T-helper 2 cell treated with Interferon-gamma antibody and Interleukin-4, amounts not matched to agents 100 ng/mL and 5 ng/mL, for 36 hours (primary cell): ENCODE measurements around the gene CPNE7. TPM values are rescaled to one million over a fixed set of nuclear protein-coding genes. Genes with fewer than 3 reads are reported as not detected.

Experiments used
- total RNA-seq: library from RNA; stranded (reverse); gene quantifications from 2 replicates; pipeline ENCODE4 v1.2.3, GENCODE V29; 2022

Gene CPNE7
- total RNA-seq, 1 donor from 2014 or later: 3.8 TPM

Other genes with a start within 250 kb of the CPNE7 start
- 154 and 155 TPM in 2 replicates for gene ANKRD11, start 85.2 kb upstream of the CPNE7 start, total RNA-seq
- gene SPG7, start 67.4 kb upstream of the CPNE7 start, total RNA-seq: 115 and 116 TPM in 2 replicates
- 2,174 and 2,182 TPM in 2 replicates for gene RPL13, start 15.1 kb upstream of the CPNE7 start, total RNA-seq
- gene DPEP1, start 37.9 kb downstream of the CPNE7 start, total RNA-seq: not detected in 2 replicates
- 98.8 and 101 TPM in 2 replicates for gene CHMP1A, start 82.0 kb downstream of the CPNE7 start, total RNA-seq
- 16.6 and 19.5 TPM in 2 replicates for gene SPATA33, start 82.1 kb downstream of the CPNE7 start, total RNA-seq
- 91.5 and 96.3 TPM in 2 replicates for gene CDK10, start 110.9 kb downstream of the CPNE7 start, total RNA-seq
- gene SPATA2L, start 125.9 kb downstream of the CPNE7 start, total RNA-seq: 6.0 and 6.7 TPM in 2 replicates
- gene VPS9D1, start 145.1 kb downstream of the CPNE7 start, total RNA-seq: 11.9 and 13.0 TPM in 2 replicates
- 75.6 and 79.0 TPM in 2 replicates for gene ZNF276, start 145.8 kb downstream of the CPNE7 start, total RNA-seq
- gene FANCA, start 240.9 kb downstream of the CPNE7 start, total RNA-seq: 156 and 173 TPM in 2 replicates